ENCODE data around the gene DMAC2.

The DMAC2 gene

DNA sequence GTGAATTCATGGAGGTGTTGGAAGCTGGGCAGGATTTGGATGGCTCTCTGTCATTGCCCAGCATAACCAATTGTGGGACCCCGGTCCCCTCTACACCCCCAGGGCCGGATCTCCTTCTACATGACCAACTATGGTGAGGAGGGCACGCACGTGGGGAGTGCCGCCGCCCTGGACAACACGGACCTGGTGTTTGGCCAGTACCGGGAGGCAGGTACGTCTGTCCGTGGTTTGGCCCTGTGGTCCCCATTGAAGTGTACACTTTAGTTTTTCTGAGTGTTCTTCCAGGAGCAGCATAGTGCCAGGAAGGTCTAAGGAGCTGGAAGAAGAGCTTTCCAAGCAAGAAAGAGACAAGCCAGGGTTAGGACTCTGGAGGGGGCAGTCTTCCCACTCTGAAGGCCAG, 25.8 kb downstream of the DMAC2 start:
- DNase-seq, result no peak
- H3K4me3 ChIP-seq (ENCODE audit: low read depth, low read length), result no peak overlapping the region
- no peaks in the 10 kb centered on the region for H3K27me3 ChIP-seq (ENCODE audit: insufficient read depth, low read depth, severe bottlenecking)
- H3K36me3 ChIP-seq, result peaks cover 2% of the 10 kb centered on the region; the same call in 1 of the 2 replicates
- TF ChIP-seq, protein P1, sequence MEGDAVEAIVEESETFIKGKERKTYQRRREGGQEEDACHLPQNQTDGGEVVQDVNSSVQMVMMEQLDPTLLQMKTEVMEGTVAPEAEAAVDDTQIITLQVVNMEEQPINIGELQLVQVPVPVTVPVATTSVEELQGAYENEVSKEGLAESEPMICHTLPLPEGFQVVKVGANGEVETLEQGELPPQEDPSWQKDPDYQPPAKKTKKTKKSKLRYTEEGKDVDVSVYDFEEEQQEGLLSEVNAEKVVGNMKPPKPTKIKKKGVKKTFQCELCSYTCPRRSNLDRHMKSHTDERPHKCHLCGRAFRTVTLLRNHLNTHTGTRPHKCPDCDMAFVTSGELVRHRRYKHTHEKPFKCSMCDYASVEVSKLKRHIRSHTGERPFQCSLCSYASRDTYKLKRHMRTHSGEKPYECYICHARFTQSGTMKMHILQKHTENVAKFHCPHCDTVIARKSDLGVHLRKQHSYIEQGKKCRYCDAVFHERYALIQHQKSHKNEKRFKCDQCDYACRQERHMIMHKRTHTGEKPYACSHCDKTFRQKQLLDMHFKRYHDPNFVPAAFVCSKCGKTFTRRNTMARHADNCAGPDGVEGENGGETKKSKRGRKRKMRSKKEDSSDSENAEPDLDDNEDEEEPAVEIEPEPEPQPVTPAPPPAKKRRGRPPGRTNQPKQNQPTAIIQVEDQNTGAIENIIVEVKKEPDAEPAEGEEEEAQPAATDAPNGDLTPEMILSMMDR (IDR thresholded peaks at IDR 0.05; ENCODE audit: low read depth, low read length), result no peak
- no peak overlapping the region for H3K27ac ChIP-seq
- no peaks in the 10 kb centered on the region for H3K9me3 ChIP-seq (ENCODE audit: severe bottlenecking)

DNA sequence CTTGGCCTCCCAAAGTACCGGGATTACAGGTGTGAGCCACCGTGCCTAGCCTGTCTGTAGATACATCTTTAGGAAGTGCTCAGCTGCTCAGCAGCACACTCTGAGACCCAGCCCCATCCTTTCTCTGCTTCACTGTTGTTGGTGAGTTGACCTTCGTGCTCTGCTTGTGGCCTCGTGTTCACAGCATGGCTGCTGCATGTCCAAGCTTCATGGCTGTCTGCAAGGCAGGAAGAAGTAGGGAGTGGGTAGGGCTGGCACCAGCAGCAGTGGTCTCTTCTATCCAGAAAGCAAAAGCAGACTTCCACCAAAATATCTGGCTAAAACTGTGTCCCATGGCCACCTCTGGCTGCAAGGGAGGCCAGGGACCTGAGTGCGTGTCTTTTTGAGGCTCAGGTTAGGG, 26.8 kb downstream of the DMAC2 start:
- Histone ChIP-seq H3K4me3 (ENCODE audit: low read depth, low read length) (no peak overlapping the region), H3K36me3 (no peaks in the 10 kb centered on the region), H3K27me3 (ENCODE audit: insufficient read depth, low read depth, severe bottlenecking) (no peaks in the 10 kb centered on the region), H3K9me3 (ENCODE audit: severe bottlenecking) (no peaks in the 10 kb centered on the region), H3K27ac (no peak overlapping the region)
- no peak for DNase-seq
- TF ChIP-seq, protein P1 (IDR thresholded peaks at IDR 0.05; ENCODE audit: low read depth, low read length), result no peak

DNA sequence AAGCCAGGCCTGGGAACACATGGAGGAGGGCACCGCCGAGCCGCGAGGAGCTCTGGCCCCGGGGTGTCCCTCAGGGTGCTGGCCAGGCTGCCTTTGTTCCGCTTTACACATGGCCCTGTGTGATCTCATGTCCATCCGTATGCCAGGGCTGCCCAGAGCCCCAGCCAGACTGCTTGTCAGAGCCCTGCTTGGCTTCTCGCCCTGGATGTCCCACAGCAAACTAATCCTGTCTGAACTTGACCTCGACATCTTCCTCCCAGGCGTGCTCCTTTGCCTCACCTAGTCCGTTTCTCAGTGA, 27.8 kb downstream of the DMAC2 start:
- TF ChIP-seq, protein P1 (IDR thresholded peaks at IDR 0.05; ENCODE audit: low read depth, low read length), result no peak
- Histone ChIP-seq H3K27ac (no peak overlapping the region), H3K4me3 (ENCODE audit: low read depth, low read length) (no peak overlapping the region), H3K9me3 (ENCODE audit: severe bottlenecking) (no peaks in the 10 kb centered on the region), H3K27me3 (ENCODE audit: insufficient read depth, low read depth, severe bottlenecking) (no peaks in the 10 kb centered on the region), H3K36me3 (no peaks in the 10 kb centered on the region)
- no peak for DNase-seq

DNA sequence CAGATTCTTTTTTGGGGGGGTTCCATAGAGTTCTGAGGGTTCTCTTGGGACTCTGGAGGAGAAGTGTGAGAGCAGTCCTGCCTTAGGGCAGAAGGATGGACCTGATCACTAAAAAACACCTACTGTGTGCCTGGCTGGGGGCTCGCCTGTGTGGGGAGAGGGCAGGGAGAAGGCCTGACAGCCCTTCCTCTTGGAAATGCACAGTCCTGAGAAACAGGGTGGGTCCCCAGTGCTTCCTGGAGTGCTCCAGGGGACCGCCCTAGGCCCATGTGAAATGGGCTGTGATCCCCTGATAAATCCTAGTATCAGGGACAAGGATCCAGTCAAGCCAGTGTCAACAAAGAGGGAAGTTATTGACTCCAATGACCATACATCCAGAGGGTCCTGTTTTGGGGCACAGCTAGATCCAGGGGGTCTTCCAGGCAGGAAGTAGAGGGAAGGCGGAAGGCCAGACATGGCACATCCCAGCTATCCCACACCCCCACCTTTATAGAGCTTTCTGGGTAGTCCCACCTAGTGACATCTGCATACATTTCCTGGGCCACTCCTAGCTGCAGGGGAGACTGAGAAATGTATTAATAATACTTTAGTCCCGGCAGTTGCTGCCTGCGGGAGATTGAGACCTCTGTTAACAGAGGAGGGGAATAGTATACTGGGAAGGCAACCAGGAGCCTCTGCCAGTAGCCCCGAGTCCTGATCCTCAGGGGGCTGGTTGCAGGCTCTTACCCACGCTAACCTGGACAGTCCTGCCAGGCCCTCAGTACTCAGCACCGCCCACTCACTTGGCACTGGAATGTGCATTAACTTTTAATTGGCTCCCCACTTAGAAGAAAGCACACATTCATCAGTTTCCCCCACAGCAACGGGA, 28.4 kb downstream of the DMAC2 start:
- Histone ChIP-seq H3K9me3 (ENCODE audit: severe bottlenecking) (no peaks in the 10 kb centered on the region), H3K27me3 (ENCODE audit: insufficient read depth, low read depth, severe bottlenecking) (no peaks in the 10 kb centered on the region), H3K36me3 (no peaks in the 10 kb centered on the region), H3K4me3 (ENCODE audit: low read depth, low read length) (no peak overlapping the region), H3K27ac (no peak overlapping the region)
- no peak for DNase-seq
- TF ChIP-seq, protein P1 (IDR thresholded peaks at IDR 0.05; ENCODE audit: low read depth, low read length), result no peak

DNA sequence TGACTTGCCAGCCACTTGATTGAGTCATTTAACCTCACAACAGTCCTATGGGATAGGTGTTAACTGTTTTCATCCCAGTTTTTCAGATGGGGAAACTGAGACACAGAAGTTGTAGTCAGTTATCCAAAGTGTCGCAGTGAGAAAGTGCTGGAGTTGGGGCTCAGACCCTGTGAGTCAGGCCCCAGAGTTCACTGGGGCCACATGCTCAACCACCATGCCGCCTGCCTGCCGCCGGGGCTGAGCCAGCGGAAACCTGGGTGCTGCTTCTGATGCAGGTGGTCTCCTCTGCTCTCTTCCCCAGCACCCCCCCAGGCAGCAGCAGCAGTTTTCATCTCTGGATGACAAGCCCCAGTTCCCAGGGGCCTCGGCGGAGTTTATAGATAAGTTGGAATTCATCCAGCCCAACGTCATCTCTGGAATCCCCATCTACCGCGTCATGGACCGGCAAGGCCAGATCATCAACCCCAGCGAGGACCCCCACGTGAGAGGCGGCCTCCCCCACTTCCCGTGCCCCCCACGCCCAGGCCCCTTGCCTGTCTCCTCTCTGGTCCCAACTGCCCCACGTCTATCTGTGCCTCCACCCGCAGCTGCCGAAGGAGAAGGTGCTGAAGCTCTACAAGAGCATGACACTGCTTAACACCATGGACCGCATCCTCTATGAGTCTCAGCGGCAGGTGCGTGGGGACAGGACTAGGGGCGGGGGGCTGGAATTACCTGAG, 29.2 kb downstream of the DMAC2 start:
- no peak overlapping the region for H3K27ac ChIP-seq
- TF ChIP-seq, protein P1 (IDR thresholded peaks at IDR 0.05; ENCODE audit: low read depth, low read length), result no peak
- no peak overlapping the region for H3K4me3 ChIP-seq (ENCODE audit: low read depth, low read length)
- no peaks in the 10 kb centered on the region for H3K36me3 ChIP-seq
- no peak for DNase-seq
- no peaks in the 10 kb centered on the region for H3K27me3 ChIP-seq (ENCODE audit: insufficient read depth, low read depth, severe bottlenecking)
- H3K9me3 ChIP-seq (ENCODE audit: severe bottlenecking), result no peaks in the 10 kb centered on the region
